NCI-H2081 (cell line): ENCODE measurements around the gene BLOC1S2.
"Not testable (repeated sequence)": the region's sequence is repeated elsewhere in the genome, so short reads cannot be mapped to it uniquely, and the experiment has no call there.

ENCODE experiments used
- DNase-seq, 2 experiments: peaks; one replicate each; lab custom pipeline; 2025; lab: John Stamatoyannopoulos, UW

Gene BLOC1S2

DNA sequence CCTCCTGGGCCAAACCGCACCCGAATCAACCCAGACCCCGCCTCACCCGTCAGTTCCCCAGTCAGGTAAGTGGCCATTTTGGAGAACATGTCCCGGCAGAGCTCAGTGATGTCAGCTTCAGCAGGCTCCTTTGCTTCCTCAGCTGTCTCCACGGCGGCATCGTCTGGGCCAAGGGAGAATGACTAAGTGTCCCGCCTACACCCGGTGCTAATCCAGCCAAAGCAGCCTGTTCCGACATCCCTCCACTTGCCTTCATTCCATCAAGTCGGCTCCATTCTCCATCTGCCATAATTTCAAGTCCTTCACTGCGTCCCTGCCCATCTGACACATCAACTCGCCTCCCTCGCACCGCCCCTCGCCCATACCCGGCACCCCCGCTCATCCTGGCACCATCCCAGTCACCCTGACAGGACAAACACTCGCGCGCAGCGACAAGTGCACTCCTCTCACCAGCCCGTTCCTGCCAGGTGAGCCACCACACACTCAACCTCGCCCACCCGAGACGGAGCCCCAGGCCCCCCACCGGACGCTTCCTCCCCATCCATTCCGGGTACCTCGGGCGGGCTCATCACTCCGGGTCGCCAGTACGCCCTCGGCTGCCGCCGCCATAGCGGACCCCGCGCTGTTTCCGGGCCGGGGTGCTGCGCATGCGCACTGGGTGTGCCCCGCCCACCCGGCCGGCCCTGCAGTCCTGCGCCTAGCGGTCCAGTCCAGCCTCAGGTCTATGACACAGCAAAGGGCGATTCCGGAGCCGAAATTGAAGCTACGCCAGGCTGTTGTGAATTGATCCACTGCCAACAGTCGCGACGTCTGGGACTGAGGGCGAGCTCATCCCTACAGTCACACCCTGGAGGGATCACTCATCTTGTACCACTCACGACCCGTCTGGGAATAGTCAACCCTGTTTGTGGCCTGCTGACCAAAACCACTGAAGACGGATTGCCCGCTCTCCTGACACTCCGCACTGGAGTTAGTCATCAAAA is at the start of gene BLOC1S2:
Gene BLOC1S2 (minus strand): TSS at position 630 of the 983 bp plus-strand sequence. CDS start 21 bp downstream, at position 609.
- DNase-seq = peak; percentile 62 to 64

DNA sequence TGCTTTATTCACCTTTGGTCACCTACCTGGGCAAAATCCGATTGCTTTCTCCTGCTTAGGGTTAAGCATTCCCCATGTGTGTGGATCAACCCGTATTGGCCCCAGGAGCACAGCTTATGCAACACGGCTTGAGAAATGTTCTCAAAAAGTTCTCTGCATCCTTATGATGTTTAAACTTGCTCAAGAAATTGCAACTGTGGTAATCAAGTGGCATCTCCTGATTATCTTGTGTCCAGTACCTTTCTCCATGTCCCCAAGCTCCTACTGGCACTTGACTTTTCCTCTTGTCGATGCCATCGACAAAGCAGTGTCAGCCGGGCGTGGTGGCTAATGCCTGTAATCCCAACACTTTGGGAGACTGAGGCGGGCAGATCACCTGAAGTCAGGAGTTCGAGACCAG is 48.3 kb upstream of the BLOC1S2 start:
- no peak for DNase-seq

DNA sequence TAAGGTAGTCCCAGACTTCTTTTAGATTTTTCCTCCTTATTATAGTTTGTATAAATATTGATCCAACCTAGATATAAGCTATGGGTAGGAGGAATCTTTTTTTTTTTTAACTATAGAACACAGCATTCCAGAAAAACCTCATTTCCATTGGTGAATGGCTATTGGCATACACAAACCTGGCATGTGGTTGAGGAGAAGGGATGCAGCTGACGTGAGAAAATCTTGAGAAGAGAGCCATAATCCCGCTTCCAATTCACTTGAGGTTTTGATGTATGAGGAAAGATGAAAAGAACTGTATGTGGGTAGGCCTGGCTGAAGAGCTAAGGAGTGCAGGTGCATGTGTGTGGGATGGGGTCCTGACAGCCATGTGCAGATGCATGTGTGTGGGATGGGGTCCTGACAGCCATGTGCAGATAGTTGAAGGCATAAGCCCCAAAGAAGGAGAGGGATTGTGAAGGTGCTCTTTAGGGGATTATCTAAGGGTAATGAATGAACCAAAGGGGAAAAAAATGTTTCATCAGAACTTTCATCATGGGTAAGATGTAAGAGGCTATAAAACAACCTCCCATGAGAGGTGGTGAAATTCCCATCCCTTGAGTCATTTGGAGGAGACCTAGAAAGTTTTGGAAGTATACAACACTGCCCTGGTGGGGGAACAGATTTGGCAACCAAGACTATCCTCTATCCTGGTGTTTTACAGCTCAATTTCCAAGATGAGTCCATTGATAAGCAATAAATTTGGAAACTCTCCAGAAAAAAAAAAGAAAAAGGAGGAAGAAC is 47.4 kb upstream of the BLOC1S2 start:
- no peak for DNase-seq

DNA sequence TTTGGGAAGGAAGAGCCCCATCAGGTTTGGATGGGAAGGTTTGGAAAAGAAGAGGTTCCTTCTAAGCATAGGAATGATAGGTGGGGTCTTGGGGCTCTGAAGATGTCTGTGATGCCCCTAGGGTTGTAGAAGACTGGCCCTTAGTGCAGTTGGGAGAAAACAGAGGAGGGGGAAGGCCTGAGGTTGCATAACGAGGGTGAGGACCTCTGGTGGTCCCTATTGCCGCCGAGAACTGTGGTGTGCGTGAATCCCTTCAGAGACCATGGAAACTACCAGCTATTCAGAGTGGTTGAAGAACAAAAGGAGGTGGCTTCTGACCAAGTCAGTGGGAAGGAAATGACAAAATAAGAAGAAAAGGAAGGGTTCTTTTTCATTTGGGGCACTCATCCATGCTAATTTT is 46.6 kb upstream of the BLOC1S2 start:
- DNase-seq = no peak

DNA sequence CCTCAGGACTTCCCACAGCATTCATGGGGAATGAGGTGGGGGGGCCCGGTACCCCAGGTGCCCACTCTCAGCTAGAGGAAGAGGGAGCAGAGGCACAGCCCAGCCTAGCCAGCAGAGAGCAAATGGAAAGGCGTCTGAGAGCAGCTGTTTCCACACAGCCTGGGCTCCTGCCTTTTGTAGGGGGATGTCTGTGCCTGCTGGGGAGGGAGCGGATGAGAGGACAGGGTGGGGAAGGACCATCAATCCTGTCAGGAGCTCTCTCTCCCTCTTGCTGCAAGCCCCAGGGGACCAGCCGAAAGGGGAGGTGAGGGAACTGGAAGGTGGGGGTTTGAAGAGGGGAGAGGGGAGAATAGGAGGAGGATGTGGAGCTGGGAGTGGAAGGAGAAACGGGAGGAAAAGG is 43.6 kb upstream of the BLOC1S2 start, which contains the start of gene PKD2L1:
Gene PKD2L1 (minus strand): TSS at position 150 of the 400 bp plus-strand sequence. CDS start 125 bp downstream, at position 25.
- DNase-seq = no peak

DNA sequence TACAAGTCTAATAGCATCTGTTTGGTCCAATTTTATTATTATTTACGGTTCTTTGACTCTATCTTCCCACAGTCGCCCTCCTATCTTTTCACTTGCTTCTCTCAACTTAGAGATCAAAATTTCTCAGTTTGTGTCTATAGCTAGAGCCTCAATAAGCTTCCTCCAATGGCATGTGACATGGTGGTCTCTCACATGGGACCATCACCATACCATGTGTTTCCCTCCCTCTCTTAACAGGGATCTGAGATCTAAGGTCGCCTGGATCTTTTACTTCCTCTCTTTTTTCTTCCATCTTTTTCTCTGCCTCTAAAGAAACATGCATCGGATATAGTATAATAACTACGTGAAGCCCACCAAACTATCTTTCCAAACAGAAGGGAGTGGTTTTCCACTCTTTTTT is 41.7 kb upstream of the BLOC1S2 start:
- DNase-seq = no peak

DNA sequence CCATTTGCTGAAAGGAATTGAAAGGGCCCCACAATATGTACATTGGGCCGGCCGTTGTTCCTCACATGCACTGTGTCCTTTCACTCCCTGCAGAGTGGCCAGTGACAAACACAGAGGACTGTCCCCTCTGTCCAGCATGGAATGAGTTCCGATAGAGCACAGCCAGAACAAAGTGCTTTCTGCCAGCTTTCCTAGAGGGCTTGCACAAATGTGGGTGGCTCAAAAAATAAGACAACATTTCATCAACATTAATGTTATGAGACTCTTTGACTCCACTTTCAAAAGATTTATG is 41.2 kb upstream of the BLOC1S2 start:
- DNase-seq = no peak

DNA sequence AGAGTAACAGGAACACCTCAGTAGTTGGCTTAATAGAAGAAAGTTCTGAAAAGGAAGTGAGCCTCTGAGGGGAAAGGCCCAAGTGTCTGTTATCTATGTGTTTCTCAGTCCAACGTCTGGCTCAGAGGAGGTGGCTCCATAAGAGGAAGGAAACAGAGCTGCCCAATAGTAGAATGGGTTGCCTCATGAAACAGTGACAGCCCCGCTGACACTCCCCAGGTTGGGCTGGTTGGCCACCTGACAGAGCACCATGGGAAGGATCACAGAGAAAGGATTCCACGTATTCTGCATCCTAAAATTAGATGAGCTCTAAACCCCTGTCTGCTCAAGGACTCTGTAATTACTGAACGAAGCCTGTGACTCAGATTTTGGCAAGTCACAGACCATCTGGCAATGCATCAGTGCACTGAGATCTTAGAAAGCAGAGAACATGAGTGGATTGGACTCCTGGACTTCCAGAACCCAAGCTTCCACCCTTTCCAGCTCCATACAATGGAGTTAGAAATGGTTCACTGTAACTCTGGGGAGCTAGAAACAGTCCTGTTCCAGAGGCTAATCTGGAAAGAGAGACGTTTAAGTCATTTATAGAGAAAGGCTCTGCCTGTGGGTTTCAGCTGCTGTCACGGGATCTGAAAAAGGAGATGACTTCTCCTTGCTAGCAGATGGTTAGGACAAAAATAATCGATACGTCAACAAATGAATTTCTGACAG is 40.7 kb upstream of the BLOC1S2 start:
- DNase-seq = no peak

DNA sequence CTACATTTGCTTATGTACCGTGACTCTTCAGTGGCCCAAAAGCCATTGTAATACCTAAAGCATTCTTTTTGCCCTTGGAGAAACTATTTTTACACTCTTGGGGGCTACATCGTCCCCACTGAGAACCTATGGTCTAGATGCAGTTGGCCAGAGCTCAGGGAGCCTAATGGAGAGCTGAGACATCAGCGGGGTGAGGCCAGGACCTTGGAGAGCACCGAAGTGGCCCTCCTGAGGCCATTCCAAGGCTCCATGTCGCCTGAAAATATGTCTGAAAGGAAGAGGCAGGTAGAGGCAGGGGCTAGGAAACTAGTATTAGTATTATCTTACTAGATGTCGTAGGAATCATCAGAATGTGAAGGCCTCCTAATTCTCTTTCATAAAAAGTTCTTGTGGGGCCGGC is 38.7 kb upstream of the BLOC1S2 start:
- no peak for DNase-seq

DNA sequence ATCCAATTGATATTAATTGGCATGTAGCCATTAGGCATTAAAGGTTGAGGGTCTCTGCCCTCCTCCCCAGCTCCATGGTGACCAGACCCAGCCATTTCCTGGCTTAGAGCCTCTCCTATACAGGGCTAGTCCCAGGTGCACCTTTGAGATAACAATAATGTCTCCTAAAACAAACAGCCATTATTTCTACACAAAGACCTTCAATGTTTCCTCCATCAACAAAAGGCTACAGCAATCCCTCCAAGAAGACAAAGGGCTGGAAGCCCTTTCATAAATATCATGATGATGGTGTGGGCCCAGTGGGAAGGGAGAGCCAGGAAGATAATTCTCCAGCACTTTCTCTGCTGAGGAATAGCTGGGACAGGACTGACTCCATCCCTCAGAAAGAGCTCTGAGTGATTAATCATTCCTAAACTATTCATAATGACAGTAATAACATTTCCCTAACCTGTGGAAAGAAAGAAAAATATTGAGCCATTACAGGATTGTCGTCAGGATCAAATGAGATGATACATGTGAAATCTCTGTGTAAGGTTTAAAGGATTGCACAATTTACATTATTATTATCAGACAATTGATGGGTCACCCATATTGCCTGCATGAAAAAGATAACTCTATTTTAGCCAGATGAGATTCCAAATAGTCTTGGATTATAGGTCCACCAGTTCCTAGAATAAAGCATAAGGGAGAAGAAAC is 33.4 kb upstream of the BLOC1S2 start:
- DNase-seq = peak; percentile 34 to 69

DNA sequence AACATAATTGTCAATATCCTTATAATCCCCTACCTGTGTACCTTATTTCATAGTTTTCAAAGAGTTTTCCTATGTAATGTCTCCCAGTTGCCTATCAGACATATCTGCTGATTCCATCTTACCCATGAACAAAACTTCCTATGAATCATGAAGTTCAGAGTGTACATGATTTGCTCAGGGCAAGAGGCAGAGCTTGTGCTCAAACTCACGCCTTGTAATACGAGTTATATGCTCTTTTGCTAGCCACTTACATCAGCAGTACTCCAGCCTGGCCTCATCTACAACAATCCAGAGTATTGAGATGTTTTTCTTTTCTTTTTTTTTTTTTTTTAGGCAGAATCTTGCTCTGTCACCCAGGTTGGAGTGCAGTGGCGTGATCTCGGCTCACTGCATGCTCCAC is 31.7 kb upstream of the BLOC1S2 start:
- no peak for DNase-seq

DNA sequence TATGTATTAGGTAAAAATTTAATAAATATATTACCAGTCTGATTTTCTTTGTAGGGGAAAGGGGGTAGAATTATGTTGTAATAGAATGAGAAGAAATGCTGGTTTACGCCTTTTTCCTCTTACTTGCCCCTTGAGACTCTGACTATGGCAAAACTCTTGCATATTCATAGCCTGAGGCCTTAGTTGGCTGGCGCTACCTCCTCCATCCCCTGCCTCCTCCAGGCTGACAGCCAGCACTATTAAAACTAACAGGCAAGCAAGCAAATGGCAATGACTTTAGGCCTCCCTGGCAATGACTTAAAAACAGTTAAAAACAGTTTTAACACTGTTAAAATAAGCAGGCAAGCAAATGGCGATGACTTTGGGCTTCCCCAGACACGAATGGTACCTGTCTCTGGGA is 29.1 kb upstream of the BLOC1S2 start:
- no peak for DNase-seq

DNA sequence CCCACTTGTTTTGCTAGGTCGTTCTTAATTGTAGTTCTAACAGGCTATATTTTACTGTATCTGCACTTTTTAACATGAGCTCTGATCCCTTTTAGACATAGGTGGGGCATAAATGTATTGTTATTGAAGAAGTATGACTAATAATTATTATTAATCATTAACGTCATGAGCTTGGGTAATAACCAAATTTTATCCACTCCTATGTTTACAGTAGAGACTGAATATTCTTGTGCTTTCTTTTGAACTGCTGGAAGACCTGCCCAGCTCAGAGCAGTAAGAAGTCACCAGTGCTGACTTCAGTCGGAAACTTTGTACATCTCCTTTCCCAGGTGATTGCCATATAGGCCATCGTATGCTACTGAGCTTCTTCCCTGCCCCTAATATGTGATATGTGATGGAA is 24.8 kb upstream of the BLOC1S2 start:
- DNase-seq = no peak

DNA sequence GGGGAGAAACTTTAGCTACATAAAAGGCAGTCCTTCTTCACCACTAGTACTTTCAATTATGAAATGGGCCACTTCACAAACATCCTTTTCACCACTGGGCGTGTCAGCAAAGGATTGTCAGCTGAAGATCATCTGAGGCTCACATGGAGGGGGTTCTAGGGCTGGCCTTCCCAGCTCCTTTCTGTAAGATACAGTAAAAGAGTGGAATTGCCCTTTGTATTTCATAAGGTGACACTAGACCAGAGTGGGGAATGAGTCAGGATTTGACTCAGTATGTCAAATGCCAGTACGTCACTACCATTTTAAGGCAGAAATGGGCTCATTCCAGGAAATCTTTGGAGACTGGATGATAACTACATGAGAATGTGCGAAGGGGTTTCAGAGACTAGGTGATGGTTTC is 21.2 kb upstream of the BLOC1S2 start:
- DNase-seq = no peak

DNA sequence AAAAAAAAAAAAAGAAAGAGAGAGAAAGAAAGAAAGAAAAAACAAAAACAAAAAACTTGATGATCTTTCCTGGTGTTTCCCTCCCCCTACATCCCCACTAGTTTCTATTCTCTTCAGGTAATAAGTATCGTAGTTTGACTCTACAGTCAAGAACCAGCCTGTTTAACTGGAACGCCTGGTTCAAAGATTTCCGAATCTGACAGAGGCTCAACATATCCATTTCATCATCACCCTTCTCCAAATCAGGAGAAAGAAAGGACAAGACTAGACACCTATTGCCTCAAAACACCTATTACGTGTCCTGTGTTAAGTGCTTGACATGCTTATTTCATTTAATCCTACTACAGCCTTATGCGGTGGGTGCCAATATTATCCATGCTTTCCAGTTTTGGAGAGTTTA is 20.4 kb upstream of the BLOC1S2 start:
- DNase-seq = no peak

DNA sequence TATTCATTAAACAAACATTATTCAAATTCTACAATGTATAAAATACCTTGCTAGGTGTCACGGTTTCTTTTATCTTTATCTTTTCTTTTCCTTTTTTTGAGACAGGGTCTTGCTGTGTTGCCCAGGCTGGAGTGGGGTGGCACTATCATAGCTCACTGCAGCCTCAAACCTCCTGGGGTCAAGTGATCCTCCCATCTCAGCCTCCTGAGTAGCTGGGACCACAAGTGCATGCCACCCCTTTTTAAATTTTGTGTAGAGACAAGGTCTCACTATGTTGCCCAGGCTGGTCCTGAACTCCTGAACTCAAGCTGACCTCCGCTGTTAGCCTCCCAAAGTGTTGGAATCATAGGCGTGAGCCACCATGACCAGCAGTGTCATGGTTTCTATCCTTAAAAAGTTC is 17.9 kb upstream of the BLOC1S2 start:
- no peak for DNase-seq

DNA sequence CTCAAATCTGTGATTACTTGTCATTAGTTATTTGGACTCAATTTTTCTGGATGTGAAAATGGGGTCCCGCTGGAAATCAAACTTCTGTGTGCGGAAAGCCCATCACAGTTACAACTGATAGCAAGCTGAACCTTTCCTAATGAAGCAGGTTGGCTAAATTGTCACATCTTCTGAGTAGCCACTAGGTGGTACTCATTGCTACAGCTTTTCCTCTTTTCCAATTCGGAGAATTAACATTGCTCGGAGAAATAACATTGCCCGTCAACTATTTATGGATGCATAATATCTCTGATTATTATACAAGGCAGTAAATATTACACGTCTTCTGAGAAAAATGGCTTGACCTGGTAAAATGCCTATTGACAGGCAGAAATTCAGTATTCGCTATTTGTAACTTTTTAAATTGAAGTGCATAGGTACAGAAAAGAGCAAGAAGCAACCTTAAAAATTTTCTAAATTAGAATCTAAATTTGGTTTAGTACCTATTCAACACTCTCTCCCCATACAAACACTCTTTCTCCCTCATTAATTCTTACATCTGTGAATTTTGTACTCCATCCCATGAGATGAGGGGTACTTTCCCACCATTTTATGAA is 17.3 kb upstream of the BLOC1S2 start:
- DNase-seq = peak; percentile 3 to 25

DNA sequence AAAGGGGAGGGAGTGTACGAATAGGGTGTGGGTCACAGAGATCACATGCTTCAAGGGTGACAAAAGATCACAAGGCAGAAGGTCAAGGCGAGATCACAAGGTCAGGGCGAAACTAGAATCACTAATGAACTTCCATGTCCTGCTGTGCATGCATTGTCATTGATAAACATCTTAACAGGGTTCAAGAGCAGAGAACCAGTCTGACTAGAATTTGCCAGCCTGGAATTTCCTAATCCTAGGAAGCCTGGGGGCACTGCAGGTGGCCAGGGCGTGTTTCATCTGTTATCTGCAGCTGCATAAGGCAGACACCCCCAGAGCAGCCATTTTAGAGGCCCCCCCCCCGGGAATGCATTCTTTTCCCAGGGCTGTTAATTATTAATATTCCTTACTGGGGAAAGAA is 14.6 kb upstream of the BLOC1S2 start:
- not testable (repeated sequence) for DNase-seq

DNA sequence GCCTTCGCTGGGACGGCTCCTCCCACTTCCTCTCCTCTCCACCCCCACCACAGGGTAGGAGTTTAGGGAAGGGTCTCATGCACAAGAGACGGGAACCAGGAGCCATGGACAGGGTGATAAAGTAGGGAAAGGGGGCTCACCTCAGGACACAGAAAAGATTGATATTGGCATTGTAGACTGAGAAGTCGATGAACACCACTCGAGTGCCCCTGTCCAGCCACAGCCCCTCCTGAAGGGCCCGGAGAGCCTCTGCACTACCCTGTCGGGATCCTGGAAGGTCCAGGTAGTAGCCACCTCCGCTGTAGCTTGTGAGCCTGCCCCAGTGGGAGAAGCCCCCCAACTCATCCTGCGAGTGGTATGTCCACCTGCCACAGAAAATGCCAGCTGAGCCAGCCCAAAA is 10.8 kb upstream of the BLOC1S2 start:
- no peak for DNase-seq

DNA sequence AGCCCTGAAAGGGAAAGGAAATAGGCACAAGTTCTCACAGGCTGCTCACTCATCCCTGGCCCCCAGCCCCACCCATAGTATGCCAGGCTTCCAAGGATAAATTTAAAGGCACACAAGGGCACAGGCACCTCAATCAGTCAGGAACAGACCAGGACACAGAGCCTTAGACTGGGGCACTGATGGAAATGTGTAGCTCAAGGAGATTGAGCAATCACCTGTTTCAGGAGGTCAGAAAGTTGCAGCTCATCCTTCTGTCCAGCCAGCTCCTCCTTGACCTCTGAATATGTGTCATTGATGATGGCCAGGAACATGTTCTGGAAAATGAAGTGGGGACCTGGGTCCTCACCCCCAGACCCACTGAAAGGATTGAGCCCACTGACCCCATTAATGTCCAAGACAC is 6.6 kb upstream of the BLOC1S2 start:
- no peak for DNase-seq

DNA sequence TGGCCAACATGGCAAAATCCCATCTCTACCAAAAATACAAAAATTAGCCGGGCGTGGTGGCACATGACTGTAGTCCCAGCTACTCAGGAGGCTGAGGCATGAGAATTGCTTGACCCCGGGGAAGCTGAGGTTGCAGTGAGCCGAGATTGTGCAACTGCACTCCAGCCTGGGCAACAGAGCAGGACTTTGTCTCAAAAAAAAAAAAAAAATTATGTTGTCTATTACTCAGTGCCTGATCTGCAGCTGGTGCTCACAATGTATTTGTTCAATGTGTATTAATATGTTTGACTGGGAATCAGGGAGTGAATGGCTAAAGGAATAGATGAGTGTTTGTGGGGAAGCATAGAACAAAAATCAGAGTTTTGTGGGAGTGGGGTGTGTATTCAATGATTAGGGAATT is 5.8 kb upstream of the BLOC1S2 start:
- DNase-seq = not testable (repeated sequence)
